Esophagus squamous epithelium (tissue), 5 donors: ENCODE data around the gene CARS1. TPM values are rescaled to one million over a fixed set of nuclear protein-coding genes. Genes with fewer than 3 reads are reported as not detected.
A peak's percentile ranks its signal among the peaks of the same experiment; 100 is the strongest.

Experiments
- DNase-seq: peaks from one replicate; lab custom pipeline; 2025; lab: John Stamatoyannopoulos, UW
- H3K27ac ChIP-seq, 4 donors: fragments of 200-600 bp; sonication (generic); one replicate each; pipeline ENCODE4 v1.5.1; 2016 to 2019; ENCODE audit warnings: mild to moderate bottlenecking in 1 of 4
- H3K27me3 ChIP-seq, 4 donors: fragments of 200-600 bp; sonication (generic); 1 replicate in 3 of 4; 2 replicates in 1 of 4; pipeline versions ENCODE4 v1.5.1 to v1.6.0; 2017 to 2021; ENCODE audit warnings: antibody characterized with exemption in 1 of 4
- H3K36me3 ChIP-seq, 3 donors: fragments of 200-600 bp; sonication (generic); one replicate each; pipeline ENCODE4 v1.5.1; 2016 to 2019
- H3K4me1 ChIP-seq, 3 donors: fragments of 200-600 bp; sonication (generic); one replicate each; pipeline ENCODE4 v1.5.1; 2017 to 2019
- H3K4me3 ChIP-seq, 4 donors: fragments of 200-600 bp; sonication (generic); 1 replicate in 3 of 4; 2 replicates in 1 of 4; pipeline ENCODE4 v1.5.1; 2016 to 2019; ENCODE audit warnings: mild to moderate bottlenecking in 2 of 4, moderate library complexity in 1 of 4
- H3K9me3 ChIP-seq, 3 donors: fragments of 200-600 bp; sonication (generic); one replicate each; pipeline ENCODE4 v1.5.1; 2016 to 2019
- POLR2A ChIP-seq, 4 donors: fragments of 450-650 bp; IDR thresholded peaks; one replicate each; pipeline ENCODE4 v1.6.1; 2017; ENCODE audit warnings: antibody characterized with exemption in 4 of 4, mild to moderate bottlenecking in 4 of 4, moderate library complexity in 3 of 4
- WGBS, 2 donors: methylation state at CpG; one replicate each; pipeline ENCODE4 v1.1.5; 2018; 5-methylcytosine and 5-hydroxymethylcytosine counted together
- intact Hi-C: fragments of 100-400 bp; cut with DNase I; formaldehyde crosslinking; loops from one replicate; pipeline ENCODE4 v1.15.0; 2022
- total RNA-seq, 4 donors: library from RNA; depleted of rRNA; stranded (reverse); fragments of >200 nt; gene quantifications; one replicate each; pipeline ENCODE4 v1.1.0, GENCODE V29; 2016
- TF ChIP-seq, protein P1 (sequence below), 6 experiments: fragments of 450-650 bp in 4 of 6; fragments of 200-600 bp in 2 of 6; sonication (generic) in 2 of 6; IDR thresholded peaks; one replicate each; pipeline ENCODE4 v1.5.1; 2016 to 2019; ENCODE audit warnings: antibody characterized with exemption in 6 of 6, mild to moderate bottlenecking in 4 of 6, moderate library complexity in 4 of 6
- donor health status: DM: yes; HTN: yes; CAD: no.

Gene CARS1
- total RNA-seq: 10 to 100 TPM; 22.7 to 35.7 (median 28.4) TPM

DNA sequence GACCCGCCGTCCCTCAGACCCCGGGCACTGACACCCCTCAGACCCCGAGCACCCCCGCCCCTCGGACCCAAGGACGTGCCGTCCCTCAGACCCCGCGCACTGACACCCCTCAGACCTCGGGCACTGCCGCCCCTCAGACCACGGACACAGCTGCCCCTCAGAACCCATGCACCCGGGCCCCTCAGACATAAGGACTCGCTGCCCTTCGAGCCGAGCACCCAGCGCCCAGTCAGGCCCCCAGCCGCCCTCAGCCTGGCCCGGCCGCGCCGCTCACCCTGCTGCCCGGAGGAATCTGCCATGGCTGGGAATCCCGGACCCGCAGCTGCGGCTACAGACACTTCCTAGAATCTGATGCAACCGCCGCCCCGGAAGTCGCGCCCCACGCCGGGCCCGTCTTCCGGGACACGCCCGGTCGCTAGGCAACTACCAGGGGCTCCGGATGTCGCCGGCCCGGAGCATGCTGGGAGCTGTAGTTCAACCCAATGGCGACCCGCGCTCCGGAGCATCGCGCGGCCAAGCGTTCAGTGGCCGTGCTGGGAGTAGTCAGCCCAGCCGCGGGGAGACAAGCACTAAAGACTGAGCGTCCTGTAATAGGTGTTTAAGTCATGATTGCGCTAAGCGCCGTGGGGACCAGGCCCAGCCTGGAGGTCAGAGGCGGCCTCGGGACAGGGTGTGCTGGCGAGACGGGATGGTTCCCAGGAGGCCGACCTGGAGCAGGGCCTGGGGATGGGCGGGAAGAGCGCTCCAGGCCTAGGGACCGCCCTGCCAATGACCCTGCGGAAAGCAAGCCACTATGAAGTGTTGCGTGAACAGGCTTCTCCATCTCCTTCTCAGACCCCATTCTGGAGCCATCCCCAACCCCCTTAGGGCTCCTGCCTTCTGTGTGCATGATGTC is at the start of gene CARS1:
CARS1 (minus strand) TSS at position 355 of the 895 bp plus-strand sequence; CDS start at position 299, 56 bp downstream.
- H3K9me3 ChIP-seq: no peaks in the 10 kb centered on the region
- 19 to 23% methylated on average over 3 to 5 of the region's 68 CpGs for WGBS, 2 donors
- H3K36me3 ChIP-seq: peaks cover 0 to 20% (median 7%) of the 10 kb centered on the region in 3 donors
- no peaks in the 10 kb centered on the region for H3K27me3 ChIP-seq
- peak within 1 kb of the TSS; percentile 81 to 98 (median 89) for H3K4me3 ChIP-seq
- intact Hi-C loops: no loop called here
- H3K27ac ChIP-seq: peak within 1 kb of the TSS; percentile 88 to 91 (median 89)
- TF ChIP-seq POLR2A (IDR thresholded peaks at IDR 0.05): peak in 3 of 4 donors; percentile 21 to 61 (median 38)
- TF ChIP-seq, protein P1, sequence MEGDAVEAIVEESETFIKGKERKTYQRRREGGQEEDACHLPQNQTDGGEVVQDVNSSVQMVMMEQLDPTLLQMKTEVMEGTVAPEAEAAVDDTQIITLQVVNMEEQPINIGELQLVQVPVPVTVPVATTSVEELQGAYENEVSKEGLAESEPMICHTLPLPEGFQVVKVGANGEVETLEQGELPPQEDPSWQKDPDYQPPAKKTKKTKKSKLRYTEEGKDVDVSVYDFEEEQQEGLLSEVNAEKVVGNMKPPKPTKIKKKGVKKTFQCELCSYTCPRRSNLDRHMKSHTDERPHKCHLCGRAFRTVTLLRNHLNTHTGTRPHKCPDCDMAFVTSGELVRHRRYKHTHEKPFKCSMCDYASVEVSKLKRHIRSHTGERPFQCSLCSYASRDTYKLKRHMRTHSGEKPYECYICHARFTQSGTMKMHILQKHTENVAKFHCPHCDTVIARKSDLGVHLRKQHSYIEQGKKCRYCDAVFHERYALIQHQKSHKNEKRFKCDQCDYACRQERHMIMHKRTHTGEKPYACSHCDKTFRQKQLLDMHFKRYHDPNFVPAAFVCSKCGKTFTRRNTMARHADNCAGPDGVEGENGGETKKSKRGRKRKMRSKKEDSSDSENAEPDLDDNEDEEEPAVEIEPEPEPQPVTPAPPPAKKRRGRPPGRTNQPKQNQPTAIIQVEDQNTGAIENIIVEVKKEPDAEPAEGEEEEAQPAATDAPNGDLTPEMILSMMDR (IDR thresholded peaks at IDR 0.05): peak in 1 of 6 experiments; percentile 26
- H3K4me1 ChIP-seq: peaks cover 16 to 49% (median 17%) of the 10 kb centered on the region in 3 donors
- peak; percentile 73 for DNase-seq

DNA sequence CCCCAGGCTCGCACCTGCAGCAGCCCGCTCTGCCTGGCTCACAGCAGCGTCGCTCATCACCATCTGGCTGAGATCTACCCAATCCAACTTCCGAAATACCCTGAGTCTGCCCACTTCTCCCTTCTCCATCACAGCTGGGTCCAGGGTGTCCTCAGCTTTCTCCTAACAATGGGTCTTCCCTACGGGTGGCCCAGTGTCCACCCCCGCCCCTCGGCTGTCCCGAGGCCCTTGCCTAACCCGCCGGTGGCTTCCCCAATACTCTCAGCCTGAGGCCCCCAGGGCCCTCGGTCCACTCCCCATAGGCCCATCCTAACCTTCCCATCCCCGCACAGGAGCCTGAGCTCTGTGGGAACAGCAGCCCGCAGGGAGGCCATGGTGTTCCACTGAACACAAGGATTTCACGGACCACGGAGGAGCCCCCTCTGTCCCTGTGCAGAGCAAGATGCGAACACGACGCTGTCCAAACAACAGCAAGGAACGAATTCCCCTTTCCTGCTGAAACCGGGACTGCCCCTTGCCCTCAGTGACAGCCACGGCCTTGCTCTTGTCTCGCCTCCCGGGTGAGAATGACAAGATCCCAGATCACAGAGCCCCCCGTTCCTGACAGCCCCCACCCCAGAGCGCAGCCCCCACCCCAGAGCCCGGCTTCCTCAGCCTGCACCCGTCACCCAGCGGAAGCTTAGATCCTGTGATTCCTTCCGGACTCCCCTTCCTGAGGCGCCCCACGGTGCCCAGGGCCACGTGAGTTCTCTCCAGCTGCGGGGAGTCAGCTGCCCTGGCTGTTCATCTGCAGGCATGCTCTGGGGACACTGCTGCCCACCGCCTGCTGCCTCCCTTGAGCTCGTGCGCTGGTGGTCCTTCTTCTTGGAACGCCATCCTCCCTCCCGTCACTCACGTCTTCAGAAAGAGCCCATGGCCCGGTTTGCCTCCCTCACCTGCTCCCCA is 48.8 kb upstream of the CARS1 start:
- no peak for DNase-seq
- Histone ChIP-seq H3K36me3 (peaks cover 0 to 81% (median 0%) of the 10 kb centered on the region in 3 donors), H3K4me3 (no peak overlapping the region), H3K9me3 (no peaks in the 10 kb centered on the region), H3K27me3 (no peaks in the 10 kb centered on the region), H3K4me1 (no peaks in the 10 kb centered on the region), H3K27ac (no peak overlapping the region)
- TF ChIP-seq, protein P1 (IDR thresholded peaks at IDR 0.05): no peak
- no peak for TF ChIP-seq POLR2A (IDR thresholded peaks at IDR 0.05)
- intact Hi-C loops: no loop called here
- WGBS, 2 donors: 87 to 92% methylated on average over 9 to 17 of the region's 41 CpGs

DNA sequence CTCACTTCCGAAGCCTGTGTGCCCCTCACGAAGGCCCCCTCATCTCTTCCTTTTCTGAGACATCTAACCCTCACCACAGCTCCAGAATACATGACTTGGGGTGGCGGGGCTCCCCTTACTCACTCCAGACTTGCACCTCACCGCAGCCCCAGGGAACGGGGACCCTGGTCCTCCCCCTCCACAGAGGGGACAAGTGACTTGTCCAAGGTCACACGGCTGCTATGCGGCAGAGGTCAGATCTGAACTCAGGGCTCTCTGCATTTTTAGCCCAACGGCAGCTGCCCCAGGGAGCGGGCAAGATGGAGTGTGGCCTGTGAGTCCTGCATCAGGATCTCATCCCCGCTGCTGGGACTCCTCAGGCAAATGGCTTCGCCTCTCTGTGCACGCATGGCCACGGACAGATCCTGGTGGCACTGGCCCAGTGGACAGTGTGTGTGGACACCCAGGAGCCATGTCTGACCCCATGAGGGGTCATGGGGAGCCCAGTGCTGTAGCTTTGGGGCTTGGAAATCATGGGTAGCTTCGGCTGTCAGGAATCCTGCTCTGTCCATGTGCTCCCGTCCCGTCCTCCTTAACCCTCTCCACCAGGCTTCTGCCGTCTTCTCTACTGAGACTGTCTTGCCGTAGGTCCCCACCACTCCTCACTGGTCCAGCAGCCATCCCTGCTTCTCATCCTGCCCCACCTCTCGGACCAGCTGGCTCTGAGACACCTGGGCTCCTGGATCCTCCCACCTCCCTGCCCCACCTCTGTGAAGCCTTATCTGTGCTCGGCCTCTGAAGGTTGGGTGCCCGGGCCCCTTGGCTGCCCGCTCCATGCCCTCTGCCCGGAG is 48.0 kb upstream of the CARS1 start:
- Histone ChIP-seq H3K9me3 (no peaks in the 10 kb centered on the region), H3K36me3 (peaks cover 0 to 87% (median 0%) of the 10 kb centered on the region in 3 donors), H3K27ac (no peak overlapping the region), H3K27me3 (no peaks in the 10 kb centered on the region), H3K4me3 (no peak overlapping the region), H3K4me1 (peaks cover 0 to under 1% (median 0%) of the 10 kb centered on the region in 3 donors)
- intact Hi-C loops: no loop called here
- no peak for DNase-seq
- TF ChIP-seq, protein P1 (IDR thresholded peaks at IDR 0.05): no peak
- no peak for TF ChIP-seq POLR2A (IDR thresholded peaks at IDR 0.05)
- WGBS, 2 donors: 89% methylated on average over 8 to 14 of the region's 23 CpGs

DNA sequence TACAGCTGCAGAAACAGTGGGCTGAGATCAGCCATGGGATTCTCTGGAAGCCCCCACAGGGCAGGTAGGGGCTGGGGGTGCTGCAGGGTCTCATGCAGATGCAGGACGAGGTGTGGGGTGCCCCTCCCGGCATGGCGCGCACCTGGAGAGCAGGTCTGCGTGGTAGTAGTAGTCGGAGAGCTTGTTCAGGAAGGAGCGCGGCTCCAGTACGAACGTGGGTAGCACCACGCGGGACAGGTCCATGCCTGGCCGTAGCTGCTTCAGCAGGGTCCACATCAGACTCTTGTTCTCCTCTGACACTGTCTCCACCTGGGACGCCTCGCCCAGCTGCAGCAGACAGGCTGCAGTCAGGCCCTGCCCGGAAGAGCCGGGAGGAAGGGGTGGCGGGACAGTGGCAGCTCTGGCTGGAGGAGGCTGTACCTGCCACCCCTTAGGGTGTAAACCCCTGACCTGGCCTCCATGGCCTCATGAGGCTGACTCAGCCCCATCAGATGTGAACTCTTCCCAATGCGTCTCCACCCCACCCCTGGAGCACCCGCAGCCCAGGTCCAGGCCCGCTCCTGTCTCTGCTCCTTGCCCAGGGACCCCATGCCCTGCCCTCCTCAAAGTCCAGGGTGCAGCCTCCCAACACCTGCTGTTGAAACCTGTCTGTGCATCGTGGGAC is 47.0 kb upstream of the CARS1 start:
- no peaks in the 10 kb centered on the region for H3K9me3 ChIP-seq
- no peak overlapping the region for H3K27ac ChIP-seq
- intact Hi-C loops: no loop called here
- 60 to 88% methylated on average over 1 to 14 of the region's 22 CpGs for WGBS, 2 donors
- H3K4me3 ChIP-seq: no peak overlapping the region
- no peak for DNase-seq
- peaks cover 0 to 92% (median 0%) of the 10 kb centered on the region in 3 donors for H3K36me3 ChIP-seq
- no peaks in the 10 kb centered on the region for H3K27me3 ChIP-seq
- TF ChIP-seq, protein P1 (IDR thresholded peaks at IDR 0.05): no peak
- no peak for TF ChIP-seq POLR2A (IDR thresholded peaks at IDR 0.05)
- peaks cover 0 to 9% (median 0%) of the 10 kb centered on the region in 3 donors for H3K4me1 ChIP-seq
